SK-N-DZ (cell line): ENCODE measurements around the gene KRT14.
"Not testable (repeated sequence)": the region's sequence is repeated elsewhere in the genome, so short reads cannot be mapped to it uniquely, and the experiment has no call there.

ENCODE experiments used
- DNase-seq: peaks from one replicate; pipeline ENCODE4 v3.0.0-alpha.2; 2015; ENCODE audit warnings: low spot score

The KRT14 gene

DNA sequence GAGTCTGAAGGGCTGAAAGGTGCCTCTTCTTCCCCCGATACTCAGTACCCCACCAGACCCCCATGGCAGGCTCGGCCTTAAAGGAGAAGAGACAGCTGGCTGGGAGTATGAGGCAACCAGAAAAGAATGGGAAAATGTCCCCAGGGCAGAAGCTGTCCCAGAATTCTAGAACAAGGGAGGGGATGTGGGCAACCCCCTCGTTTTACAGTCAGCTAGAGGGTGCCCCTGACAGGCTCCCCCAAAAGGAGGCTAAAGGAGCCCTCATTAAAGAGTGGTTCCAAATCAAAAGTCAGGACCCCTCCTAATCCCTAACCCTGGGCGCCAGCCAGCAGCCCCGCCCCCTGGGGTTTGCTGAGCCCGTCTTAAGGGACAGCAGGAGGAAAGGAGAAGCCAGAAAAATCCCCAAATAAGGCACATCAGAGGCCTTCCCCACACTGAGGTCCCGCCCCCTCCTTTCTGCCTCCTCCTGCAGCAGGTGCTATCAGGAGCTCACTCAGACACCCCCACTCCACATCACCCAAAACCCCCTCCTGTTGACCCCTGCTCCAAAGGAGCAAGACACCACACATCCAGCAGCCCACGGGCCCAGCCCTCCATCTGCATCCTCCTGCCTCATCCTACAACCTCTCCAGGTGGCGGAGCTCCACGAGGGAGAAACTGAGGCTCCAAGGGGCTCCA, 36.6 kb upstream of the KRT14 start:
- DNase-seq = not testable (repeated sequence)

DNA sequence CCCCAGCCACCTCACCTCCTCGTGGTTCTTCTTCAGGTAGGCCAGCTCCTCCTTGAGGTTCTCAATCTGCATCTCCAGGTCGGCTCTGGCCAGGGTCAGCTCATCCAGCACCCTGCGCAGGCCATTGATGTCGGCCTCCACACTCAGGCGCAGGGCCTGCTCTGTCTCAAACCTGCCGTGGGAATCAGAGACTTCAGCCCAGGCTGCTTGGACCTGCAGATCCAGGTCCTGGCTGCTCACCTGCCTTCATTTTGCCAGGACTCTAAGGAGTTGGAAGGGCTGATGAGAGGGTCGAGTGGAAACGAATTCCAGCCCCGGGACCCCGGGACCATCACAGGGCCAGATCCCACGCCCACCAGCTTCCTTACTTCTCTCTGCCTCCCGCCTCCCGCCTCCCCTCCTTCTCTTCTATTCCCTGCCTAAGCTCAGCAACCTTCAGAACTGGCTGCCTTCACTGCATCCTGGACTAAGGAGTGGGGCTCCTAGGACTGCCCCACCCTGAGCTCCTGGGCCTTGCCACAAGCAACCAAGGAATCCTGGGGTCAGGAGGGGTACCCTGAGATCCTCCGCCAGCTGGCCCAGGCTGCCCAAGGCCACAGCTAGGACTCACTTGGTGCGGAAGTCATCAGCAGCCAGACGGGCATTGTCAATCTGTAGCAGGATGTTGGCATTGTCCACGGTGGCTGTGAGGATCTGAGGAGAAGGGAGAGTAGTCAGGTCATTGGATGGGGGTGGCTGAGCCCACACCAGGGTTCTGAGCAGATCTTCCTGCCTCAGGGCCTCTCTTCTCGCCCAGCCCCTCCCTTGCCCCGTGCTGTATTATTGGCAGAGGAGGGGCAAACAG, 35.9 kb upstream of the KRT14 start:
- not testable (repeated sequence) for DNase-seq

DNA sequence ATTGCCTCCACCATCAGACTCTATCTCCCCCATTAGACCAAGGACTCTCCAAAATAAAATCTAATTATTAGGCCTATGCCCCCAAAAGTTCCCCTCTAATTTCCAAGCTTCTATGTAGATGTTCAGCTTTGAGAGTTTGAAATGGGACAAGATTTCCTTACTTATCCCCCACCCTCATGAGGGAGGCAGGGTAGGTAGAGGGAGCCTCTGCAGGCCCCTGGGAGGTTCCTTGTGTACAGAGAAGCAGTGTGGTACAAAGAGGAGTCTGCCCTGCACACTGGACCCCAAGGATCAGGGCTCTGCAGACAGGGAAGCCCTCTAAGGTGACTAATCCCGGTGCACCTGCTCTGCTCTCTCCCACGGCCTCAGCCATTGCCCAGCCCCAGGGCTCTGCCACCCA, 35.2 kb upstream of the KRT14 start:
- DNase-seq = no peak

DNA sequence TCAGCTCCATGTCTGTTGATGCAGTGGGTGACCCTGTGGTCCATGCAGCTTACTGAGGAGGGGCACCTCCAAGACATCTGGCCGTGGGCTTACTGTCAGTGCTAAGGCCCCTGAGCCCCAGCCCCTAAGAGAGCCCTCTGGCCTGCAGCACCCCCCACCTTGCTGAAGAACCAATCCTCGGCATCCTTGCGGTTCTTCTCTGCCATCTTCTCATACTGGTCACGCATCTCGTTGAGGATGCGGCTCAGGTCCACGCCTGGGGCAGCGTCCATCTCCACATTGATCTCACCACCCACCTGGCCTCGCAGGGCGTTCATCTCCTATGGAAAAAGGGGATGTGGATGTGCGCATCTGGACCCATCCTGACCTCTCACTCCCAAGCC, 34.7 kb upstream of the KRT14 start:
- not testable (repeated sequence) for DNase-seq

DNA sequence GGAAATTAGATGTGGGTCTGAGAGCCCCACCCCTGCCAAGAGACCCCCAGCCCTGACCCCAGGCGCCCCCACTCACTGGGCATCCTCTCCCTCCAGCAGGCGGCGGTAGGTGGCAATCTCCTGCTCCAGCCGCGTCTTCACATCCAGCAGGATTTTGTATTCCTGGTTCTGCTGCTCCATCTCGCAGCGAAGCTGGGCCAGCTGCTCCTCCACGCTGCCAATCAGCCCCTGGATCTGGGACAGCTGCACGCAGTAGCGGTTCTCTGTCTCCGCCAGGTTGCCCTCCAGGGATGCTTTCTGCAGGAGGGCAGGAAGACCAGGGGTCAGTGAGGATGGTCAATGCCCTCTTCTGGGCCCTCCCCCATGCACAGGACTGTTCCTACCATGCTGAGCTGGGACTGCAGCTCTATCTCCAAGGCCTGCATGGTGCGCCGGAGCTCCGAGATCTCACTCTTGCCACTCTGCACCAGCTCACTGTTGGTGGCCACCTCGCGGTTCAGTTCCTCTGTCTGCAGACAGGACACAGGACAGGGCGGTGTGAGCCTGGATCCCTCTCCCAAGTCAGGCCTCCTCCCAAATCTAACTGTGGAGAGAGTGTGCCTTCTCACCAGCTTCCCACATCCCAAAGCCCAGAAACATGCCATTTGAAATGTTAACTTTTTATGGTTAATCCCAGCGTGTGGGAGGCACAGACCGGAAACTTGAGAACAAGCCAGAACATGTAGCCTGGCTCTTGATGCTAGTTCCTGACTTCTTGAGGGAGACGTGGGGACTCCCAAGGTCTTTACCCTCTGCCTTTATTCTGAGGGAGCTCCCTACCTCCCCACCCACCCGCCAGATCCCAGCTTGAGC, 34.1 kb upstream of the KRT14 start:
- peak; percentile 43 for DNase-seq

DNA sequence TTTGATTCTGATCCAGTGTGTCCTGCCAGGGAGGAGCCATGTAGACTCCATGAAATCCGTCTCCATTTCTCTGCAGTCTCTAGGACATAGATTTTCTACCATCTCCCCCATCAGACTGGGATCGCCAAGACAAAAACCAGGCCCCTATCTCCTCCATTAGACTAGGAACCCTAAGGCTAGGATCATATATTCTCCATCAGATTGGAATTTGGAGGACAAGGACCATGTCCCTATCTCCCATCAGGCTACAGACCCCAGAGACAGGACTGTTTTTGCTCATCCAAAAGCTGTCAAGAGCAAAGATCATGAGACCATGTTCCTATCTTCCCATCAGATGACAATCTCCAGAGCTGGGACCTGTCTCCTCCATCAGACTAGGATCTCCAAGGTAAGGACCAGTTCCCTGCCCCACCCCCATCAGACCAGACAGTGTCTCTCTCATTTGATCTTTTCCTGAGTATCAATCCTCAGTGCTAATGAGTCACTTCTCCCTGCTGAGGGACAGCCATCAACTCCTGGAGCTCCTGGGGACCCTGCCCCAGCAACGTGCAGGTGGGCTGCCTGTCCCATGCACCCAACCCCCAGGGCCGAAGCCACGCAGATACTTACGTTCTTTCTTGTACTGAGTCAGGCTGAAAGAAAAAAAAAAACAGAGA, 33.4 kb upstream of the KRT14 start:
- peak; percentile 96 for DNase-seq

DNA sequence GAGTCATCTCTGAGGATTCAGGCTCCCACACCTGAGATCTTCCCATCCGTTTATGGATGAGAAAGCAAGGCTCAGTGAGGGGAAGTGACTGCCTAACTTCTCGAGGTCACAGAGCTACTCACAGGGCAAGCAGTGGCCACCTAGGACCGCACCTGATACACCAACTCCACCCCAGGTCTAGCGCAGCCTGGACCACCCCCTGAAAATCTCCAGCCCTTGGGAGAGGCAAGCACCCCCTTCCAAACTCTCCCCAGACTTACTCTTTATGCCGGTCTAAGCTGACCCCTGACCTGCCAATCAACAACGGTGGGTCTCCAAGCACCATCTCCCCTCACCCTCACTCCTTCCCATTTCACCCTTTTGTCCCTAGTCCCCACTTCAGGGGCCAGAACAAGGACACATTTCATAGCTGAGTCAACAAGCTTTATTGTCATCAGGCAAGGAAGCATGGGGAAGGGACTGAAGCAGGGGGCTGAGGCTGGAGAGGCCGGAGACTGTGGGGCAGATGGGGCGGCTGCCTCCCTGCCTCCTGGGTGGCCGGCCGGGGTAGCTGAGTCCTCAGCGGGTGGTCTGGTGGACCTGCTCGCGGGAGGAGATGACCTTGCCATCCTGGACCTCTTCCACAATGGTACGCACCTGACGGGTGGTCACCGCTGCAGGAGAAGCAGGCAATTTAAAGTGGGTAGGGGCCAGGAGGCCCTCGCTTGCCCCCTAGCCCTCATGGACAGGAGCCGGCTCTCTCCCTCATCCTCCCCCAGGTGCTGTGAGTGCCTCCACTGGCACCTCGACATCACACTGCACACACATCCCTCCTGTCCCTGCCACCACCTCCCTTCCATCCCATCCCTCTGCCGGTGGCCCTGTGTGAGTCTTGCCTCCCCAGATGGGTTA, 32.6 kb upstream of the KRT14 start:
- DNase-seq = no peak

DNA sequence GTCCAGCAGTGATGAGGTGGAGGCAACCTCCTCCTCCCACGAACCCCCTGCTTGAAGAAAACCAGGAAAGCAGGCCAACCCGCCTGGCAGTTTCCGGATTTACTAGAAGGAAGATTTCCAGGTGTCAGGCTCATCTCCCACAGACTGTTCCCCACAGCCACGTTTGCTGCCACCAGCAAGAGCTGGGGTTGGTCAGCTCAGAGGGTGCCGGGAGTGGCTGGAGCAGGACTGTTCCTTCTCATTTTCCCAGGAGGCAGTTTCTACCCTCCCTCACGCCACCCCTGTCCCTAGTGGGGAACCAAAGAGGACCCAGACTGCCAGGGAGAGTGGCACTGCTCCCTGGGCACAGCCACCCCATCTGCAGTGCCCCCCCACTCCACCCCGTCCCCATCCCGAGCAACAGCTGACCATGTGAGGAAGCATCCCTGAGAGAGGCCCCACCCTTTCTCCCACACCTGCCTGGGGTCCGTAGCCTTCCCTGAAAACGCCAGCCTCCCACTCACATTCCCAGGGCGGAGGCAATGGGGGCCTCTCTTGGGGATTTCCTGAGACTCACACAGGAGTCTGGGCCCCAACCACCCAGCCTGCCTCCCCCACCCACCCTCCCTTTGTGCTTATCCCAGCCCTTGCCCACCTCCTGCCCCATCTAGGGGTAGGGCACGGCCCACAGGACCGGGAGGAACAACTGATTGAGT, 31.8 kb upstream of the KRT14 start:
- DNase-seq = peak; percentile 70

DNA sequence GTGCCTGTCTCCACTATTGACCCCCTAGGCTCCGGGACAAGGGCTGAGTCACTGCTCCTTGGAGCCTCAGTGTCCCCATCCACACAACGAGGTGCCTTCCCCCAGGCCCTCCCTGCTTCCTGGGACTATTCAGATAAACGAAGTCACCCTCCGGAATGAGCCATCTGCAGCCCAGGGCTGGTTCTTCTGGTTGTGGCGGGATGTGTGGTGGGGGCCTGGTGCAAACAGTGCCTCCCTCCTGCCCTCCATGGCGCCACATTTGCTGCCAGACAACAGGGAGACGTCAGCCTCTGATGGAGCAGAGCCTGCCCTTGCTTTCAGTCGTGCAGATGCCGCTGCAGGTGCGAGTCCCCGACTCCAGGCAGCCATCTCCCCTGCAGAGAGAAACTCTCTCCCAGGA, 31.0 kb upstream of the KRT14 start:
- DNase-seq = peak; percentile 51

DNA sequence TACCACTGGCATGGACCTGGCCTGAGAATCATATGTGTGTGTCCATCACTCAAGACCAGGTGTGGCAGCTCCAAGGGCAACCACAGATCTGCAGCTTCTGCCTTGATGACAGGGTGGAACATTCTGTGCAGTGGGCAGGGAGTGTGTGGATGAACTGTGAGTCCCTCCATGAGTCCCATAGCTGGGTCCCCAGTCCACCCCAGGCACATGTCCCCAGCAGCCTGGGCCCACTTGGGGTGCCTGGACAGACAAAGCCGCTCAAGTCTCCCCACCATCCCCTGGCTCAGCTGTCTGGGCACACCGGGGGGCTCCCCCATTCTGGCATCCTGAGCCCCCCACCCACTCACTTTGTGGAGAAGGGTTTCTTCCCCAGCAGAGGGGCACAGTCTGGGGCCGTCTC, 30.4 kb upstream of the KRT14 start:
- no peak for DNase-seq

DNA sequence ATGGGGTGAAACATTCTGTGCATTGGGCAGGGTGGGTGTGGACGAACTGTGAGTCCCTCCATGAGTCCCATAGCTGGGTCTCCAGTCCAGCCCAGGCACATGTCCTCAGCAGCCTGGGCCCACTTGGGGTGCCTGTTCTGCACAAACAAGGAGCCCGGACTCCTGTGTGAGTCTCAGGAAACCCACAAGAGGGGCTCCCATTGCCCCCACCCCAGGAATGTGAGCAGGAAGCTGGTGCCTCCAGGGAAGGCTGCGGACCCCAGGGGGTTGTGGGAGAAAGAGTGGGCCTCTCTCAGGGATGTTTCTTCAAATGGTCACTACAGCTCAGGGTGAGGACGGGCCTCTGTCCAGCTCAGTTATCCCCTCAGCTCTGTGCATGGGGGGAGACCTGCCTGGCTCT, 29.8 kb upstream of the KRT14 start:
- not testable (repeated sequence) for DNase-seq

DNA sequence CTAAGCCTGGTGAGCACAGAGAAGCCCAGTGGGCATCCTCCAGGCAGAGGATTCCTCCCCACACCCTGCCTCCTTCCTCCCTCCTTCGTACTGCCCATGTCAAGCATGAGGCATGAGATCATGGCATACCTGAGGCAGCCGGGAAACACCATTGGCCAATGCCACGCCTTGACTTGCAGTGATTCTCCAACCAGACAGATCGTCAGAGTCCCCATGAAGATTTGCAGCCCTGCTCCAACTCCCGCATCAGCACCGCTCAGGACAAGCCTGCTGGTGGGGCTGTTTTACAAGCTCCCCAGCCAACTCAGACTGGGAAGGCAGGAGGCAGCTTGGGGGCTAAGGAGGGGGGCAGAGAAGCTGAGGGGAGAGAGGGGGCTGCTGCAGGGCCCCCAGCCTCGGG, 28.8 kb upstream of the KRT14 start:
- DNase-seq = peak; percentile 29

DNA sequence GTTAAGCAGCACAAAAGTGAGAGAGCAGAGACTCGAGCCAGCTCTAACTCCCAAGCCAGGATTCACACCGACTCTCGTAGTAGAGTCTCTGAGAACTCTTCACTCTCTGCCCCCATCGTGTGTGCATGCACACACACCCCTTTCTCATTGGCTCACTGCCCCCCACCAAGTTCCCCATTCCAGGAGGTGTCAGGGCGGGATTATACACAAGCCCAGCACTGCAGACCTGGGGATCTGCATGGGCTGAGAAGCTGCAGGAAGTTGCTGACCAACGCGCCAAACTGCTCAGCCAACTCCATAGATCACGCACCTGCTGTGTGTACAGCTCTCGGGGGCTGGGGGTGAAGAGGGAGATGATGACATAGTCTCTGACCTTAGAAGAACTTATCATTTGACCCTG, 28.1 kb upstream of the KRT14 start:
- DNase-seq = not testable (repeated sequence)

DNA sequence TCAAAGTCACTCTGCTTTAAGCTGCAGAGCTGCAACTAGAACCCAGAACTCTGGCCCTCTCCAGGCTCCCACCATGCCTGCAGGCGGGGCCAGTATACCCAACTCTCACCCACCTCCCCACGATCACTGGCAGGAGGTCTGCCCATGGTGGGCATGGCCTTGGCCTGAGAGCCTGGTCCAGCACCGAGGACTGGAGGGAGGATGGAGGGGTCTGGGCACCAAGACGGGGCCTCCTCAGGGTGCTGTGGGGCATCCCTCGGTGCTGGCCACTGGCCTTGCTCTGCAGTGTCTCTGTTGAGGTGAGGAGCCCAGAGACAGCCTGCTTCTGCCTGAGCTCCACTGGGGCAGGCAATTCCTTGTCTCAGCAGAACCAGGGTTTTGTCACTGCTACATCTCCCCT, 27.4 kb upstream of the KRT14 start:
- DNase-seq = no peak

DNA sequence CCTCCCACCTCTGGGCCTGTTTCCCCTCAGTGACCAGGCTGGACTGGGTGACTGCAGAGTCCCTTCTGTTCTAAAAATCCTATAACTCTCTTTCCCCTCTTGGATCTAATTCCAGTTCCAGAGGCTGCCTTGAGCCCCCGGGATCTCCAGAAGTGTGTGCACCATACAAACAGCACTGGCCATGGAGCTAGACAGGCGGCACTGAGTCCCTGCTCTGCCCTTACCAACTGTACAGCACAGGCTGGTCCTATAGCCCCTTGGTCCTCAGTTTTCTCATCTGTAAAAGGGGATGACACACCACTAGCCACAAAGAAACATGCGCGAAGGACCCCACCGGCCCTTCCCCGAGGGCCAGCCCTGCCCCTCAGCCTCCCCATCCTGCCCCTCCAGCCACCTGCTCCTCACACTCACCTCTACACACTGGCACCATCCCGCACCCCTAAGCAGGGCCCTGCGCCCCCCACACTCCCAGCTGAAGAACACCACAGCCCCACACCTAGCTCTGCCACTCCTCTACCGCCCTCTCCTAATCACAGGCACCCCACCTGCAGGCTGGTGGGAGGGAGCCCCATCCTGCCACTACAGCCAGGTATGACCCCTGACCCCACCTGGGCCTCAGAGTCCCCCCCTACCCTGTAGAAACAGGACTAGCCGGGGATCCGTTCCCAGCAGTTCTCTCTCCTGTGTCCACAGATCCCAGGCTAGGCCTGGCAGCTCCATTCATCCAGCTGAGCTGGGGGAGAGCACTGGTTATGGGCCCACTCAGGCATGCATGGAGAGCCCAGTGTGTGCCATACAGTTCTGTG, 26.8 kb upstream of the KRT14 start:
- no peak for DNase-seq

DNA sequence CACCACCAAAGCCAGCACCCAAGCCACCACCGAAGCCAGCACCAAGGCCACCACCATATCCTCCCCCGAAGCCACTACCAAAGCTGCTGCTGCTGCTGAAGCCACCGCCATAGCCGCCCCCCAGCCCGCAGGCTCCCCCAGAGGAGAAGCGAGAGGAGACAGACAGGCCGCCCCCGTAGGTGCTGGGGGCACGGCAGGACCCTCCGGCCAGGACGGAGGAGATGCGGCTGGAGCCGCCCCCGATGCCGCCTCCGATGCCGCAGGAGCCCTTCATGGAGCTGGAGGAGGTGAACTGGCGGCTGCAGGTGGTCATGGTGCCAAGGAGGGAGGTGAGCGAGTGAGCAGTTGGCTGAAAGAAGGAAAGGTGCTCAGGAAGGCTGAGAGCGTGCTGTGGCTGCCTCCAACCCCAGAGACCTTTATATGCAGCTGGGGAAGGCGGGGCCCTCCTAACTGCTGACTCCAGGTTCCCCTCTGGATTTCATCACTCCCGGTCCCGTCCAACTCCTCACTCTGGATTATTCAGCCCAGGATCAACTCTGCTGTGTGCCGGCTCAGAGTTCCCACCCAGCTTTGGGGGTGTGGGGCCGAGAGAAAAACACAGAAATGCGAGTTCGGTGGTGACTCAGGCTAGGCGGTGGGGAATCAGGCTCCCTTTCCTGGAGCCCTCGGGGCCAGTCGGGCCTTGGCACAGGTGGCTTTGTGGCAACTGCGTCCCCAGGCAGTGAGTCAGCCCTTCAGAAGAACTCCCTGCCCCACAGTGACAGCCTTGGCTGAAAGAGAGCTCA, 25.9 kb upstream of the KRT14 start, which contains the start of gene KRT16:
KRT16 (minus strand) TSS at position 392 of the 785 bp plus-strand sequence; CDS start at position 313, 79 bp downstream.
- not testable (repeated sequence) for DNase-seq

DNA sequence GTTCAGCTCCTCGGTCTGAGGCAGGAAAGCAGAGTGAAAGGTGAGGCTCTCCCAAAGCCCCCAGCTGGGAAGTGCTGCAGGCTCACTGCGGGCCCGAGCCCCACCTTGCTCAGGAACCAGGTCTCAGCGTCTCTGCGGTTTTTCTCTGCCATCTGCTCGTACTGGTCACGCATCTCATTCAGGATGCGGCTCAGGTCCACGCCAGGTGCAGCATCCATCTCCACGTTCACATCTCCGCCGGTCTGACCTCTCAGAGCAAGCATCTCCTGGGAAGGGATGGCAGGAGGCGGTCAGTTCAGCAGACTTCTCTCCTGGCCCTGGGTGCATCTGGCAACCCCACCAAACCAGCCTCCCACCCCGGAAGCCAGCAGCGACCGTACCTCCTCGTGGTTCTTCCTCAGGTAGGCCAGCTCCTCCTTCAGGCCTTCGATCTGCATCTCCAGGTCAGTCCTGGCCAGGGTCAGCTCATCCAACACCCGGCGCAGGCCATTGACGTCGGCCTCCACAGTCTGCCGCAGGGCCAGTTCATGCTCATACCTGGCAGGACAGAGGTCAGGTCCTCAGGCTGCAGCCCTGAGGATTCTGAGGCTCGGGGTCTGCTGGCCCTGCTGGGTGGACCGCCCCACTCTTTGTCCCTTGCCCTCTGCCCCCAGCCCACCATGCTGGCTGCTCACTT, 24.4 kb upstream of the KRT14 start:
- no peak for DNase-seq
